Brain microvascular endothelial cell (primary cell): ENCODE results near the gene INPP5J.
A peak's percentile ranks its signal among the peaks of the same experiment; 100 is the strongest.

Experiments
- DNase-seq: peaks from one replicate; pipeline ENCODE4 v3.0.0-alpha.2; 2020
- H3K27ac ChIP-seq: fragments of 250-450 bp; sonication (Bioruptor Pico); 2 replicates; pipeline ENCODE4 v1.5.1; 2020; ENCODE audit warnings: mild to moderate bottlenecking, moderate library complexity
- H3K27me3 ChIP-seq: fragments of 250-450 bp; sonication (Bioruptor Pico); replicated peaks from 2 replicates; pipeline ENCODE4 v1.5.1; 2020; ENCODE audit warnings: mild to moderate bottlenecking
- H3K36me3 ChIP-seq: fragments of 250-450 bp; sonication (Bioruptor Pico); replicated peaks from 2 replicates; pipeline ENCODE4 v1.5.1; 2020; ENCODE audit warnings: mild to moderate bottlenecking
- H3K4me3 ChIP-seq: 2 replicates; pipeline ENCODE4 v1.5.1; 2011; ENCODE audit warnings: low read depth, mild to moderate bottlenecking, control low read depth, low read length, moderate library complexity
- CTCF ChIP-seq: IDR thresholded peaks from 2 replicates; pipeline ENCODE4 v1.5.1; 2011; ENCODE audit warnings: low read depth, mild to moderate bottlenecking, moderate library complexity, low read length, control low read depth, inconsistent platforms; ENCODE audit errors: missing control alignments
- in situ Hi-C: cut with HindIII; loops from 2 replicates; pipeline ENCODE4 v1.10.0; 2017; ENCODE audit warnings: low sequenced_read_pairs, low pct_ligation_motif_present

INPP5J gene

GRCh38 chr22:31153357-31153756 lies 30.6 kb downstream of the INPP5J start:
- no peak for TF ChIP-seq CTCF

GRCh38 chr22:31154975-31155374 lies 32.2 kb downstream of the INPP5J start:
- no peak for TF ChIP-seq CTCF
- DNase-seq: no peak

More at GRCh38 chr22:31153357-31153756, 30.6 kb downstream of the INPP5J start:
- Histone ChIP-seq H3K27ac (no peak overlapping the region), H3K4me3 (no peak overlapping the region), H3K27me3 (no peaks in the 10 kb centered on the region), H3K36me3 (no peaks in the 10 kb centered on the region)
- no peak for DNase-seq
- in situ Hi-C loops: no loop called here

GRCh38 chr22:31155422-31155821 lies 32.7 kb downstream of the INPP5J start:
- H3K36me3 ChIP-seq: no peaks in the 10 kb centered on the region
- DNase-seq: no peak
- no peak overlapping the region for H3K4me3 ChIP-seq
- H3K27me3 ChIP-seq: no peaks in the 10 kb centered on the region
- H3K27ac ChIP-seq: no peak overlapping the region
- TF ChIP-seq CTCF: no peak
- in situ Hi-C loops: no loop called here

More at GRCh38 chr22:31154975-31155374, 32.2 kb downstream of the INPP5J start:
- in situ Hi-C loops: no loop called here
- Histone ChIP-seq H3K27ac (no peak overlapping the region), H3K36me3 (no peaks in the 10 kb centered on the region), H3K27me3 (no peaks in the 10 kb centered on the region), H3K4me3 (no peak overlapping the region)

GRCh38 chr22:31160328-31160978 lies 37.7 kb downstream of the INPP5J start:
- Histone ChIP-seq H3K4me3 (peak overlapping the region; percentile 89), H3K36me3 (peaks cover 5% of the 10 kb centered on the region)
- DNase-seq: no peak

GRCh38 chr22:31161386-31161785 lies 38.6 kb downstream of the INPP5J start:
- no peaks in the 10 kb centered on the region for H3K27me3 ChIP-seq
- peak overlapping the region; percentile 89 for H3K4me3 ChIP-seq
- no peak overlapping the region for H3K27ac ChIP-seq
- peaks cover 12% of the 10 kb centered on the region for H3K36me3 ChIP-seq
- no peak for DNase-seq
- in situ Hi-C loops: no loop called here
- no peak for TF ChIP-seq CTCF

More at GRCh38 chr22:31160328-31160978, 37.7 kb downstream of the INPP5J start:
- in situ Hi-C loops: no loop called here
- Histone ChIP-seq H3K27ac (peak overlapping the region; percentile 65), H3K27me3 (no peaks in the 10 kb centered on the region)
- no peak for TF ChIP-seq CTCF

GRCh38 chr22:31162015-31162765 lies 39.4 kb downstream of the INPP5J start:
- Histone ChIP-seq H3K4me3 (no peak overlapping the region), H3K27ac (no peak overlapping the region), H3K36me3 (peaks cover 15% of the 10 kb centered on the region), H3K27me3 (no peaks in the 10 kb centered on the region)
- DNase-seq: no peak
- no peak for TF ChIP-seq CTCF
- in situ Hi-C loops: no loop called here
